Measurements from ENCODE around the gene TFB1M.

The TFB1M gene

DNA sequence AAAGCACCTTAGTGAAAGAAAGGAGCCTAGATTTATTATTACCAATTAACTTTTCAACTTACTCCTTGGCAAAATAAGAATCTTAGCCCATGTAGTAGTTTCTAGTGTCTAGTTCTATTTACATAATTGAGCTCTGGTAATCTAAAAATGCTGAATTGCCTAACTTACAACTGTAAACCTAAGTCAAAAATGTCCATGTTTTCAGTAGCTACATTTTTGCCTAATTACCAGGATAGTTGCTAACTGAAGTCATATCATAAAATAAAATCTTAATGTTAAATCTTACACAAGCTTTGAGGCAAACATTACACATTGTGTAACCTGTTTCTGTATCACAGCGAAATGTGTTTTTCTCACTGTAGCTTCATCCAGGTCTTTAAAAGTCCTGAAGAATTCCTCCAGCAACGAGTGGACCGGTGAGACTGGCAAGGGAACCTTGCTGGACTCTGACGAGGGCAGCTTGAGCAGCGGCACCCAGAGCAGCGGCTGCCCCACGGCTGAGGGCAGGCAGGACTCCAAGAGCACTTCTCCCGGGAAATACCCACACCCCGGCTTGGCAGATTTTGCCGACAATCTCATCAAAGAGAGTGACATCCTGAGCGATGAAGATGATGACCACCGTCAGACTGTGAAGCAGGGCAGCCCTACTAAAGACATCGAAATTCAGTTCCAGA is 58.0 kb downstream of the TFB1M start:
- DNase-seq (ENCODE audit: extremely low read depth, insufficient read length): no peak
- peaks cover 40% of the 10 kb centered on the region for H3K36me3 ChIP-seq (ENCODE audit: control insufficient read depth, insufficient read depth, low read length)
- no peak for TF ChIP-seq CTCF (IDR thresholded peaks at IDR 0.05; ENCODE audit: insufficient read depth, low read length, poor library complexity, severe bottlenecking)
- H3K4me3 ChIP-seq (replicated peaks; ENCODE audit: low read depth, low read length): no peak overlapping the region
- H3K27me3 ChIP-seq (replicated peaks; ENCODE audit: control insufficient read depth, insufficient read depth, low read length): no peaks in the 10 kb centered on the region

DNA sequence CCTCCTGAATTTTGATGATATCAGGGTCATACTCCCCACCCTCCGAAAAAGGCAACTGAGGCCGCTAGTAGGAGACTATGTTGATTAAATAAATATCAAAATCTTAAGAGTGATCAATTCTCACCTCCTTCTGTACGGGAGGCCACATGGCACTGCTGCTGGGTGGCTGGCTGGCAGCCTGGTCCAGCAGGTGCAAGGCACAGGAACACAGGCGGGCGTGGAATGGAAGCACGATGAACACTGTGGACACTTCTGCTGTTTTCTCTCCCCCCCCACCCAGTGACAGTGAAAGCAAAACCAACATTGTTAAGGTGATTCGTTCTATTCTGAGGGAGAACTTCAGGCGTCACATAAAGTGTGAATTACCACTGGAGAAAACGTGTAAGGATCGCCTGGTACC is 60.1 kb downstream of the TFB1M start:
- no peak for DNase-seq (ENCODE audit: extremely low read depth, insufficient read length)
- Histone ChIP-seq H3K36me3 (ENCODE audit: control insufficient read depth, insufficient read depth, low read length) (peaks cover 42% of the 10 kb centered on the region), H3K4me3 (replicated peaks; ENCODE audit: low read depth, low read length) (no peak overlapping the region), H3K27me3 (replicated peaks; ENCODE audit: control insufficient read depth, insufficient read depth, low read length) (no peaks in the 10 kb centered on the region)
- TF ChIP-seq CTCF (IDR thresholded peaks at IDR 0.05; ENCODE audit: insufficient read depth, low read length, poor library complexity, severe bottlenecking): no peak

DNA sequence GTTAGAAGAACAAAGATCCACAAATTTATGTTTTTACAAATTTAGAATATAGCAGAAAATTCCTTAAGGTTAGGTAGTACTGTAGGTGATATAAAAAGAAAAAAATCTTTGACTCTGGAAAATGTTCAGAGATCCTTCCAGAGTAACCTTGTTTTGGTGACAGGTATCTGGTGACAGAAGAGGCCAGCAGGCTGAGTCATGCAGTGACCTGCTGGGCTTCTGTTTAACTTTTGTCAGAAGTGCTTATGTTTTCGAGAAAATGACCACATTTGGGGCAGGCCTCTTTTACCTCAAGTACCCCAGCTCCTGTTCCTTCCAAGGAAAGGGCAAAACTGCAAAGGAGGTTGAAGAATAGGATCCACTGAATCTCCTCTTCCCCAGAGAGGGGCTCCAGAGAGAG is 60.9 kb downstream of the TFB1M start:
- no peaks in the 10 kb centered on the region for H3K27me3 ChIP-seq (replicated peaks; ENCODE audit: control insufficient read depth, insufficient read depth, low read length)
- no peak for DNase-seq (ENCODE audit: extremely low read depth, insufficient read length)
- no peak for TF ChIP-seq CTCF (IDR thresholded peaks at IDR 0.05; ENCODE audit: insufficient read depth, low read length, poor library complexity, severe bottlenecking)
- no peak overlapping the region for H3K4me3 ChIP-seq (replicated peaks; ENCODE audit: low read depth, low read length)
- H3K36me3 ChIP-seq (ENCODE audit: control insufficient read depth, insufficient read depth, low read length): peaks cover 36% of the 10 kb centered on the region

GRCh38 chr6:155252581-155252980 is 61.7 kb downstream of the TFB1M start:
- no peak for TF ChIP-seq CTCF (IDR thresholded peaks at IDR 0.05; ENCODE audit: insufficient read depth, low read length, poor library complexity, severe bottlenecking)
- Histone ChIP-seq H3K4me3 (replicated peaks; ENCODE audit: low read depth, low read length) (no peak overlapping the region), H3K36me3 (ENCODE audit: control insufficient read depth, insufficient read depth, low read length) (peaks cover 38% of the 10 kb centered on the region), H3K27me3 (replicated peaks; ENCODE audit: control insufficient read depth, insufficient read depth, low read length) (no peaks in the 10 kb centered on the region)
- DNase-seq (ENCODE audit: extremely low read depth, insufficient read length): no peak

GRCh38 chr6:155250701-155251381 is 63.4 kb downstream of the TFB1M start:
- no peaks in the 10 kb centered on the region for H3K27me3 ChIP-seq (replicated peaks; ENCODE audit: control insufficient read depth, insufficient read depth, low read length)

More at GRCh38 chr6:155250701-155251381, 63.4 kb downstream of the TFB1M start:
- TF ChIP-seq CTCF (IDR thresholded peaks at IDR 0.05; ENCODE audit: insufficient read depth, low read length, poor library complexity, severe bottlenecking): no peak
- no peak for DNase-seq (ENCODE audit: extremely low read depth, insufficient read length)
- H3K36me3 ChIP-seq (ENCODE audit: control insufficient read depth, insufficient read depth, low read length): peaks cover 38% of the 10 kb centered on the region
- H3K4me3 ChIP-seq (replicated peaks; ENCODE audit: low read depth, low read length): no peak overlapping the region
